Measurements from ENCODE around the gene GMDS.

The GMDS gene

DNA sequence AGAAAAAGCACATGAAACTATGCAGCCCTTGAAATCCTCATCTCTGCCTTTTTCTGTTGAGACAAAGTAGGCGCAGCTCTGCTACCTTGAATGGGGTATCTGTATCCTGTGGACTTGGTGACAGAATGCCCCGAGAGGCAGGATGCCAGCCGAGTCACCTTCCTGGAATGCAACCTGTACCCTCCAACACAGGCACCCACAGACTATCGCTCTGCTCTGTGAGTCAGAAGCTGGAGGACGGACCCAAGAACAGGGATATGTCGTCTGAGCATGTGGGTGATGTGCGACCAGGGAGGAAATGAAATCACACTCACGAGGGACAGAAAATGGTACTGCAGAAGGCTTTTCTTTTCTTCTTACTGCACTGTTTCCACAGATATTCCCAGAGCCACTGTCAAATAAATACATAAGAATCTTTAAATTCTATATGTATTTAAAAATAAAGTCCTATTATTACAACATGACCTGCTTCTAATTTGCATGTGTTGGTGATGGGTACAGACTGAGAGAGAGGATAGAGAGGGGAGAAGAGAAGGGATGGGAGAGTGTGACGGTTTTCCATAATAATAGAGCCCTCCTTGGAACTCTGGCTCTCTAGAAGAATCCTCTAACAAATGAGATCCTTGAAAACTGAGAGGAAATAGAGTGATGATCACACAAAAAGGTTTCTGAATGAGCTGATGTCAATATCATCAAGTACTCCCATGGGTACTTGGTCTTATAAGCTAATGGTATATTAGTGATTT lies 327.6 kb downstream of the GMDS start:
- Histone ChIP-seq H3K4me3 (ENCODE audit: low read length) (no peak overlapping the region), H3K4me2 (ENCODE audit: low read depth, low read length) (no peak overlapping the region), H3K4me1 (ENCODE audit: low read length) (no peaks in the 10 kb centered on the region), H3K36me3 (replicated peaks; ENCODE audit: insufficient read depth, low read length) (no peaks in the 10 kb centered on the region), H3K27me3 (replicated peaks; ENCODE audit: insufficient read depth, low read length) (no peaks in the 10 kb centered on the region), H3K79me2 (ENCODE audit: low read length) (no peaks in the 10 kb centered on the region), H3K9me3 (replicated peaks; ENCODE audit: insufficient read depth, low read length) (no peaks in the 10 kb centered on the region), H3K9me2 (replicated peaks; ENCODE audit: insufficient read depth, low read length) (no peaks in the 10 kb centered on the region), H3K27ac (ENCODE audit: low read length) (no peak overlapping the region), H3K9ac (ENCODE audit: low read length) (no peak overlapping the region), H4K20me1 (ENCODE audit: insufficient read depth, low read length) (no peaks in the 10 kb centered on the region), H2AFZ (ENCODE audit: low read length) (no peak overlapping the region), H3F3A (ENCODE audit: insufficient read depth, low read length) (no peaks in the 10 kb centered on the region)
- DNase-seq: no peak
- TF ChIP-seq EZH2 (optimal IDR thresholded peaks at IDR 0.05; ENCODE audit: low read depth, low read length) (no peak), EZH2phosphoT487 (IDR thresholded peaks at IDR 0.05; ENCODE audit: low read length) (no peak)
- TF ChIP-seq, protein P1, sequence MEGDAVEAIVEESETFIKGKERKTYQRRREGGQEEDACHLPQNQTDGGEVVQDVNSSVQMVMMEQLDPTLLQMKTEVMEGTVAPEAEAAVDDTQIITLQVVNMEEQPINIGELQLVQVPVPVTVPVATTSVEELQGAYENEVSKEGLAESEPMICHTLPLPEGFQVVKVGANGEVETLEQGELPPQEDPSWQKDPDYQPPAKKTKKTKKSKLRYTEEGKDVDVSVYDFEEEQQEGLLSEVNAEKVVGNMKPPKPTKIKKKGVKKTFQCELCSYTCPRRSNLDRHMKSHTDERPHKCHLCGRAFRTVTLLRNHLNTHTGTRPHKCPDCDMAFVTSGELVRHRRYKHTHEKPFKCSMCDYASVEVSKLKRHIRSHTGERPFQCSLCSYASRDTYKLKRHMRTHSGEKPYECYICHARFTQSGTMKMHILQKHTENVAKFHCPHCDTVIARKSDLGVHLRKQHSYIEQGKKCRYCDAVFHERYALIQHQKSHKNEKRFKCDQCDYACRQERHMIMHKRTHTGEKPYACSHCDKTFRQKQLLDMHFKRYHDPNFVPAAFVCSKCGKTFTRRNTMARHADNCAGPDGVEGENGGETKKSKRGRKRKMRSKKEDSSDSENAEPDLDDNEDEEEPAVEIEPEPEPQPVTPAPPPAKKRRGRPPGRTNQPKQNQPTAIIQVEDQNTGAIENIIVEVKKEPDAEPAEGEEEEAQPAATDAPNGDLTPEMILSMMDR (IDR thresholded peaks at IDR 0.05; ENCODE audit: low read length): no peak

DNA sequence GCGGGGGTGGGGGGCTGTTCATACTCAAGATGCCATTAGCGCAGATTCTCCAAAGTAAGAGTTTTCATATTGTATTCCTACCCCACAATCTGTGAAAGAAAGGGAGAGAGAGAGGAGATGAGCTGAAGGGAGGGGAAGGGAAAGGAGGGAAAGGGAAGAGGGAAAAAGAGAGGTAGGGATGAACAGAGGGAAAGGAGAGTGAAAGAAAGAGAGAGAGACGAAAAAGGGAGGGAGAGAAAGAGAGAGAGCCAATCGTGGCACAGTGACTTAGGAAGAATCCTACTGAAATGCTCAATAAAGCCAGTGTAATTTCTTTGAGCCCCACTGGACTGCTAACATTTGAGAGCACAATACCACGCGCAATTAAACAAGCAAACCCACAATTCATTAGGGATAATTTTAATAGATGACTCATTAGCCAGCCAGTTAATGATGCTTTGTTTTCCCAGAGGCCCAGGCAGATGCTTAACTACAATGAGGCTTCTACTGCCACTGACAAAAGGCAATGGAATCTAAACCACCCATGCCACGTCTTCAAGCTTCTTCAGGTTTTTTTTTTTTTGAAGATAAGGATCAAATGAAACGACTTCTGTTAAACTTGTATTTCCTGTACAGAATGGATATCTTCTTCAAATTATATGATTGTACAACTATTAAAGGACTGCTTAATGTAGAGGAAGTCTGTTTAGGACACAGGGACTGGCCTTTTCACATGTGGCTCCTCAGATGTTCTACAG lies 328.9 kb downstream of the GMDS start:
- Histone ChIP-seq H3K9me3 (replicated peaks; ENCODE audit: insufficient read depth, low read length) (no peaks in the 10 kb centered on the region), H3K27me3 (replicated peaks; ENCODE audit: insufficient read depth, low read length) (no peaks in the 10 kb centered on the region), H3K4me2 (ENCODE audit: low read depth, low read length) (no peak overlapping the region), H3K4me1 (ENCODE audit: low read length) (no peaks in the 10 kb centered on the region), H3K36me3 (replicated peaks; ENCODE audit: insufficient read depth, low read length) (no peaks in the 10 kb centered on the region), H4K20me1 (ENCODE audit: insufficient read depth, low read length) (no peaks in the 10 kb centered on the region), H3F3A (ENCODE audit: insufficient read depth, low read length) (no peaks in the 10 kb centered on the region), H3K27ac (ENCODE audit: low read length) (no peak overlapping the region), H3K4me3 (ENCODE audit: low read length) (no peak overlapping the region), H2AFZ (ENCODE audit: low read length) (no peak overlapping the region), H3K79me2 (ENCODE audit: low read length) (no peaks in the 10 kb centered on the region), H3K9me2 (replicated peaks; ENCODE audit: insufficient read depth, low read length) (no peaks in the 10 kb centered on the region), H3K9ac (ENCODE audit: low read length) (no peak overlapping the region)
- TF ChIP-seq EZH2phosphoT487 (IDR thresholded peaks at IDR 0.05; ENCODE audit: low read length): no peak
- no peak for TF ChIP-seq EZH2 (optimal IDR thresholded peaks at IDR 0.05; ENCODE audit: low read depth, low read length)
- TF ChIP-seq, protein P1 (IDR thresholded peaks at IDR 0.05; ENCODE audit: low read length): no peak
- DNase-seq: no peak

DNA sequence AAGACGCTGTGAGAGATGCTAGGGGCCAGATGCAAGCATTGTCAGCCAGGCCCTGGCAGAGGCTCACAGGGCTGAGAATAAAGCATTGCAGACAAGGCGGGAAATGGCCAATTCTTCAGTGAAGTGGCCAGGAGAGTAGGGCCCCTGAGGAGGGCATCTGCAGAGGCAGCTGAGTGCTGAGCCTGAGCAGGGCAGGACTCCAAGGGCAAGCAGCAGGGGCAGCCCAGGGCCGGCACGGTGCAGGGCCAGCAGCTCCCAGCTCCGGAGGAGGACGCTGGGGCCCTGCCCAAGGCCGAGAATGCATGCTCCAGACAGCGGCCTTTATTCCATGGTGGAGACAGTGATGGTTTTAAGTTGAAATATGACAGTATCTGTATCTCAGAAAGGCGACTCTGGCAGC lies 330.2 kb downstream of the GMDS start:
- DNase-seq: no peak
- H3F3A ChIP-seq (ENCODE audit: insufficient read depth, low read length): no peaks in the 10 kb centered on the region
- H3K9me3 ChIP-seq (replicated peaks; ENCODE audit: insufficient read depth, low read length): no peaks in the 10 kb centered on the region
- H4K20me1 ChIP-seq (ENCODE audit: insufficient read depth, low read length): no peaks in the 10 kb centered on the region
- H3K4me1 ChIP-seq (ENCODE audit: low read length): no peaks in the 10 kb centered on the region
- no peaks in the 10 kb centered on the region for H3K9me2 ChIP-seq (replicated peaks; ENCODE audit: insufficient read depth, low read length)
- no peak overlapping the region for H3K27ac ChIP-seq (ENCODE audit: low read length)
- no peak for TF ChIP-seq EZH2phosphoT487 (IDR thresholded peaks at IDR 0.05; ENCODE audit: low read length)
- TF ChIP-seq, protein P1 (IDR thresholded peaks at IDR 0.05; ENCODE audit: low read length): no peak
- no peak overlapping the region for H3K4me2 ChIP-seq (ENCODE audit: low read depth, low read length)
- H2AFZ ChIP-seq (ENCODE audit: low read length): no peak overlapping the region
- H3K36me3 ChIP-seq (replicated peaks; ENCODE audit: insufficient read depth, low read length): no peaks in the 10 kb centered on the region
- H3K9ac ChIP-seq (ENCODE audit: low read length): no peak overlapping the region
- H3K4me3 ChIP-seq (ENCODE audit: low read length): no peak overlapping the region
- no peaks in the 10 kb centered on the region for H3K79me2 ChIP-seq (ENCODE audit: low read length)
- H3K27me3 ChIP-seq (replicated peaks; ENCODE audit: insufficient read depth, low read length): no peaks in the 10 kb centered on the region
